Measurements from ENCODE around the gene ENOX1.

DNA sequence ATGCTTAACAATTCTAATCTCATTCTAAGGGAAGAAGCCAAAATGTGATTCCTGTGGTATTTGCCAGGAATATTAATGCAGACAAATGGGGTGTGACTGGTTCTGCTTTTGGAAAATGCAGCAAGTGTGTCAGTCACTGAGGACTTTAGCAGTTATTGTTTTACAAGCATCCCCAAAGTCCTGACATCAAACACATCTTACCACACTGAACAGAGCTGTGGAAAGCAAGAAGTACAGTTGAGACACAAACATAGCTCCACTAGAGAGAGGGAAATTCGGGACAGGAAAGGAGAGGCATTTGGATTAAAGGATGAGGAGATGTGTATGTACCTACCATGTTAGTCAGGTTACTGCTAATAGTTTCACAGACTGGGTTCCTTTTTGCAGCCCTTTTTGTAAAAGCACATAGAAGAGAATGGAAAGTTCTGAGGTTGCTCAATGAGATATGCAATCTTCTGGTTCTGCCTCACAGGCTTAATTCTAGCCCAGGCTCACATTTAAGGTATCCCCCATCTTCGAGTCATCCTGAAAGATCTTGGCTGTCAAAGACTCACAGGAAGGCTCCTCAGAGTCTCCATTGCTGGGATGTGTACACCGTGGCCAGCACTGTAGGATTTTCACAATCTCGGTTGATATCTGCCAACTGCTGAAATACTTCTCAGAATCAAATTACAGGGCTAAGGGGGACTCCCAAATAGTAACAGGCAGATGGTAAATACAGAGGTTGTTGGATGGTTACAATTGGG, 446.8 kb downstream of the ENOX1 start:
- no peak for TF ChIP-seq RELA (CRISPR knock-in tag; IDR thresholded peaks at IDR 0.05; ENCODE audit: borderline replicate concordance)
- no peak for TF ChIP-seq ZNF138 (CRISPR knock-in tag; conservative IDR thresholded peaks at IDR 0.05)
- TF ChIP-seq, protein P1, sequence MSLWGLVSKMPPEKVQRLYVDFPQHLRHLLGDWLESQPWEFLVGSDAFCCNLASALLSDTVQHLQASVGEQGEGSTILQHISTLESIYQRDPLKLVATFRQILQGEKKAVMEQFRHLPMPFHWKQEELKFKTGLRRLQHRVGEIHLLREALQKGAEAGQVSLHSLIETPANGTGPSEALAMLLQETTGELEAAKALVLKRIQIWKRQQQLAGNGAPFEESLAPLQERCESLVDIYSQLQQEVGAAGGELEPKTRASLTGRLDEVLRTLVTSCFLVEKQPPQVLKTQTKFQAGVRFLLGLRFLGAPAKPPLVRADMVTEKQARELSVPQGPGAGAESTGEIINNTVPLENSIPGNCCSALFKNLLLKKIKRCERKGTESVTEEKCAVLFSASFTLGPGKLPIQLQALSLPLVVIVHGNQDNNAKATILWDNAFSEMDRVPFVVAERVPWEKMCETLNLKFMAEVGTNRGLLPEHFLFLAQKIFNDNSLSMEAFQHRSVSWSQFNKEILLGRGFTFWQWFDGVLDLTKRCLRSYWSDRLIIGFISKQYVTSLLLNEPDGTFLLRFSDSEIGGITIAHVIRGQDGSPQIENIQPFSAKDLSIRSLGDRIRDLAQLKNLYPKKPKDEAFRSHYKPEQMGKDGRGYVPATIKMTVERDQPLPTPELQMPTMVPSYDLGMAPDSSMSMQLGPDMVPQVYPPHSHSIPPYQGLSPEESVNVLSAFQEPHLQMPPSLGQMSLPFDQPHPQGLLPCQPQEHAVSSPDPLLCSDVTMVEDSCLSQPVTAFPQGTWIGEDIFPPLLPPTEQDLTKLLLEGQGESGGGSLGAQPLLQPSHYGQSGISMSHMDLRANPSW (CRISPR knock-in tag; conservative IDR thresholded peaks at IDR 0.05; ENCODE audit: low read depth): no peak
- TF ChIP-seq, protein P2, sequence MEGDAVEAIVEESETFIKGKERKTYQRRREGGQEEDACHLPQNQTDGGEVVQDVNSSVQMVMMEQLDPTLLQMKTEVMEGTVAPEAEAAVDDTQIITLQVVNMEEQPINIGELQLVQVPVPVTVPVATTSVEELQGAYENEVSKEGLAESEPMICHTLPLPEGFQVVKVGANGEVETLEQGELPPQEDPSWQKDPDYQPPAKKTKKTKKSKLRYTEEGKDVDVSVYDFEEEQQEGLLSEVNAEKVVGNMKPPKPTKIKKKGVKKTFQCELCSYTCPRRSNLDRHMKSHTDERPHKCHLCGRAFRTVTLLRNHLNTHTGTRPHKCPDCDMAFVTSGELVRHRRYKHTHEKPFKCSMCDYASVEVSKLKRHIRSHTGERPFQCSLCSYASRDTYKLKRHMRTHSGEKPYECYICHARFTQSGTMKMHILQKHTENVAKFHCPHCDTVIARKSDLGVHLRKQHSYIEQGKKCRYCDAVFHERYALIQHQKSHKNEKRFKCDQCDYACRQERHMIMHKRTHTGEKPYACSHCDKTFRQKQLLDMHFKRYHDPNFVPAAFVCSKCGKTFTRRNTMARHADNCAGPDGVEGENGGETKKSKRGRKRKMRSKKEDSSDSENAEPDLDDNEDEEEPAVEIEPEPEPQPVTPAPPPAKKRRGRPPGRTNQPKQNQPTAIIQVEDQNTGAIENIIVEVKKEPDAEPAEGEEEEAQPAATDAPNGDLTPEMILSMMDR (IDR thresholded peaks at IDR 0.05): no peak
